ENCODE measurements around the gene PIK3R4. TPM values are rescaled to one million over a fixed set of nuclear protein-coding genes. Genes with fewer than 3 reads are reported as not detected.

Gene PIK3R4
- total and polyA plus RNA-seq, 2 donors, result 31.5 to 48.1 TPM

DNA sequence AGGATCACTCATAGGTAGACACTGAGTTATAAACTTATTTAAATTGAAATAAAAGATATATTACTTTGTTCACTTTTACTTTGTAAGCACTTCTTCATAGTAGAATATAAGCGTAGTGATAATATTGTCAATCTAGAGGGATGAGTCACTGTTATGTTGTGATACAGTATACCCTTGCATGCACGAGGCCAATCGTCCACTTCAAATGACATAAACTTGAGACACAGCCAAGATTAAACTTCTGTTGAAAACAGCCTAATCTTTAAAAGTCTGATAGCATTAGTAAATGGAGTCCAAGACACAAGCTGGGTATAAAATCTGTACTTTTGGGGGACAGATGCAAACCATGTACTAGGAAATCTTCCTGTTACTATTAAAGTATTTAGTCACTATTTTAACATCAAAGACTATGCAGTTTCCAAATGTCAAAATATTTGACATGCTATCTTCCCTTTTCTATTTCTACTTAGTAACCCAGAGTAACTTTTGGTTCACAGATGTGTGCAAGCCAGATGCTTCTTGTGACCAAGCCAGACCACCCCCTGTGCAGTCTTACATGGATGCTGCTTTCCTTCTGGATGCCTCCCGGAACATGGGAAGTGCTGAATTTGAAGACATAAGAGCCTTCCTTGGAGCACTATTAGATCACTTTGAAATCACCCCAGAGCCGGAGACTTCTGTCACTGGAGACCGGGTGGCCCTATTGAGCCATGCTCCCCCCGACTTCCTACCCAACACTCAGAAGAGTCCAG is 85.3 kb downstream of the PIK3R4 start:
- H3K9me3 ChIP-seq (ENCODE audit: control insufficient read depth in 2 of 2, insufficient read depth in 1 of 2, low read length in 1 of 2), result no peaks in the 10 kb centered on the region

DNA sequence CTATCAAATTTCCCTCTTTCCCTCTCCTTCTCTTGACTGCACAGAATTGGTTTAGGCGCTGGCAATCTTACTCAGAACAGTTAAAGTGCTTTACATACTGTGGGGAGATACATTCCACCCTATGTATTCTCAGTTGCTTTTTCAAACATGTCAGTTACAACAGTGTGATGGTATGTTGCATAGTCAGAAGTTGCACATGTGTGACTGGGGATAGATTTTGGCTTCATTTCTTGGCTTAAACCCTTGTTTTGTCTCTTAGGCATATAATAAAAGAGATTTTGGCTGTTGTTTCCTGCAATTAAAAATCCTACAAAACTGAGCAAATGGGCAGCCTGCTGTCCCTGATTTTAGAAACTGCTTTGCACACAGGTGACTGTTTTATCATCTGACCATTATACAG is 86.7 kb downstream of the PIK3R4 start:
- Histone ChIP-seq H3K27me3 (ENCODE audit: control insufficient read depth in 2 of 2, insufficient read depth in 1 of 2, low read length in 1 of 2) (no peaks in the 10 kb centered on the region), H3K9me3 (ENCODE audit: control insufficient read depth in 2 of 2, insufficient read depth in 1 of 2, low read length in 1 of 2) (no peaks in the 10 kb centered on the region), H3K36me3 (ENCODE audit: control insufficient read depth in 2 of 2, insufficient read depth in 2 of 2, low read length in 1 of 2) (no peaks in the 10 kb centered on the region), H3K27ac (ENCODE audit: low read depth in 1 of 2, low read length in 1 of 2) (no peak overlapping the region), H3K4me3 (ENCODE audit: low read length in 2 of 2) (no peak overlapping the region), H3K4me1 (ENCODE audit: control insufficient read depth in 2 of 2, insufficient read depth in 2 of 2, low read length in 2 of 2) (no peaks in the 10 kb centered on the region)
- no peak for DNase-seq (ENCODE audit: low read depth in 6 of 9, low spot score in 9 of 9)
- WGBS, result 91% methylated on average over 1 of the region's 1 CpG

More for the DNA sequence above, 85.3 kb downstream of the PIK3R4 start:
- 88% methylated on average over 7 of the region's 7 CpGs for WGBS
- Histone ChIP-seq H3K4me3 (ENCODE audit: low read length in 2 of 2) (no peak overlapping the region), H3K36me3 (ENCODE audit: control insufficient read depth in 2 of 2, insufficient read depth in 2 of 2, low read length in 1 of 2) (no peaks in the 10 kb centered on the region), H3K4me1 (ENCODE audit: control insufficient read depth in 2 of 2, insufficient read depth in 2 of 2, low read length in 2 of 2) (no peaks in the 10 kb centered on the region), H3K27me3 (ENCODE audit: control insufficient read depth in 2 of 2, insufficient read depth in 1 of 2, low read length in 1 of 2) (no peaks in the 10 kb centered on the region), H3K27ac (ENCODE audit: low read depth in 1 of 2, low read length in 1 of 2) (no peak overlapping the region)
- no peak for DNase-seq (ENCODE audit: low read depth in 6 of 9, low spot score in 9 of 9)

DNA sequence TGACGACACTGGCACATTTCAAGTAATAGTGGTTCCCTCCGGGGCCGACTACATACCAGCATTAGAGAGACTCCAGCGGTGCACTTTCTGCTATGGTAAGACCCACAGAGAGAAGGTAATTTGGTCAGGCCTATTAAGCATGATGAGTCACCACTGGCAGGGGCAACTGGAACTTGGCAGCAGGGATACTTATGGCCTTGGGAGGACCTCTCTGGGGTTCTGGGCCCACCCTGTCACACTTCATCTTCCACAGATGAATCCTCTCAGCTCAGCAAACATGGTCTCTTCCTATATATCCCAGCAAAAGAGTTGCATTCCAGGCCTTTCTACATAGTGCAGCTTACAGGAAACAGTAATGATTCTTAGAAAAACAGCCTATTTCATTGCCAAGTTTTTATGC is 88.0 kb downstream of the PIK3R4 start:
- no peak overlapping the region for H3K27ac ChIP-seq (ENCODE audit: low read depth in 1 of 2, low read length in 1 of 2)
- DNase-seq (ENCODE audit: low read depth in 6 of 9, low spot score in 9 of 9), result no peak
- no peaks in the 10 kb centered on the region for H3K9me3 ChIP-seq (ENCODE audit: control insufficient read depth in 2 of 2, insufficient read depth in 1 of 2, low read length in 1 of 2)
- H3K4me3 ChIP-seq (ENCODE audit: low read length in 2 of 2), result no peak overlapping the region
- H3K27me3 ChIP-seq (ENCODE audit: control insufficient read depth in 2 of 2, insufficient read depth in 1 of 2, low read length in 1 of 2), result no peaks in the 10 kb centered on the region
- no peaks in the 10 kb centered on the region for H3K36me3 ChIP-seq (ENCODE audit: control insufficient read depth in 2 of 2, insufficient read depth in 2 of 2, low read length in 1 of 2)
- H3K4me1 ChIP-seq (ENCODE audit: control insufficient read depth in 2 of 2, insufficient read depth in 2 of 2, low read length in 2 of 2), result no peaks in the 10 kb centered on the region
- 96% methylated on average over 4 of the region's 4 CpGs for WGBS

DNA sequence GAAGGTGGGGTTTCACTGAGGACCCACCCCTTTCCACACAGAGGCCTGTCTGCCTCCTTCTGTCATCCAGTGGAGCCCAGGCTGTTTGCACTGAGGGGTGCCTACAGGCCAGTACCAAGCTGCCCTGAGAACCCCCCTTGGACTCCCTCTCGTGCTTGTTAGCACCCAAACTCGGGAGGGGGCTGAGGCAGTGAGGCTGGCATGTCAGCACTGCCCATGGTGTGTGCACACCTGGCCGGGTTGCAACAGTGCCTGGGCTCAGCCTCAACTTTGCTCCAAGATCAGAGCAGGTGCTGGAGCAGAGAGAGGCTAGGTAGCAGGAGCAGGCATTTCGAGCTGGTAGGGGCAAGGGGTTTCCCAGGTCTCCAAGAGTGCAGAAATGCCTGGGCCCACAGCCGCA is 90.0 kb downstream of the PIK3R4 start:
- H3K4me1 ChIP-seq (ENCODE audit: control insufficient read depth in 2 of 2, insufficient read depth in 2 of 2, low read length in 2 of 2), result no peaks in the 10 kb centered on the region
- H3K27me3 ChIP-seq (ENCODE audit: control insufficient read depth in 2 of 2, insufficient read depth in 1 of 2, low read length in 1 of 2), result no peaks in the 10 kb centered on the region
- no peaks in the 10 kb centered on the region for H3K36me3 ChIP-seq (ENCODE audit: control insufficient read depth in 2 of 2, insufficient read depth in 2 of 2, low read length in 1 of 2)
- no peak overlapping the region for H3K4me3 ChIP-seq (ENCODE audit: low read length in 2 of 2)
- DNase-seq (ENCODE audit: low read depth in 6 of 9, low spot score in 9 of 9), result no peak
- WGBS, result 98% methylated on average over 5 of the region's 5 CpGs
- no peaks in the 10 kb centered on the region for H3K9me3 ChIP-seq (ENCODE audit: control insufficient read depth in 2 of 2, insufficient read depth in 1 of 2, low read length in 1 of 2)
- H3K27ac ChIP-seq (ENCODE audit: low read depth in 1 of 2, low read length in 1 of 2), result no peak overlapping the region

DNA sequence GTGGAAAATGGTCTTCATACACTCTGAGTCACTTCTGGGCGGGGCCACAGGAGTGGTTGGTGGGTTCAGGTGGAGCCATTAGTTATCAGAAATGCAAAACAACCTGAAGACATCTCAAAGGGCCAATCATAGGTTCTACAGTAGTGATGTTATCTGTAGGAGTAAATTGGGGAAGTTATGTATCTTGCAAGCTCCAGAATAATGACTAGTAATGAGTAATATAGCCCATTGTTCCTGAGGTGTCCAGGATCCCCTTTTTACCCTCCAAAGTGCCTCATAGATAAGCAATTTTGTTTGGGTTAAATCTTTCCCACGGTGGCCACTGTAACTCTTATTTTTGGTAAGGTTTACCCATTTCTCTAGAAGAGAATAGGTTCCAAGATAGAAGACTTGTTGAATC is 91.7 kb downstream of the PIK3R4 start:
- DNase-seq (ENCODE audit: low read depth in 6 of 9, low spot score in 9 of 9), result no peak
- Histone ChIP-seq H3K27me3 (ENCODE audit: control insufficient read depth in 2 of 2, insufficient read depth in 1 of 2, low read length in 1 of 2) (no peaks in the 10 kb centered on the region), H3K4me3 (ENCODE audit: low read length in 2 of 2) (no peak overlapping the region), H3K36me3 (ENCODE audit: control insufficient read depth in 2 of 2, insufficient read depth in 2 of 2, low read length in 1 of 2) (no peaks in the 10 kb centered on the region), H3K27ac (ENCODE audit: low read depth in 1 of 2, low read length in 1 of 2) (no peak overlapping the region), H3K4me1 (ENCODE audit: control insufficient read depth in 2 of 2, insufficient read depth in 2 of 2, low read length in 2 of 2) (no peaks in the 10 kb centered on the region), H3K9me3 (ENCODE audit: control insufficient read depth in 2 of 2, insufficient read depth in 1 of 2, low read length in 1 of 2) (no peaks in the 10 kb centered on the region)
- 91% methylated on average over 2 of the region's 2 CpGs for WGBS

DNA sequence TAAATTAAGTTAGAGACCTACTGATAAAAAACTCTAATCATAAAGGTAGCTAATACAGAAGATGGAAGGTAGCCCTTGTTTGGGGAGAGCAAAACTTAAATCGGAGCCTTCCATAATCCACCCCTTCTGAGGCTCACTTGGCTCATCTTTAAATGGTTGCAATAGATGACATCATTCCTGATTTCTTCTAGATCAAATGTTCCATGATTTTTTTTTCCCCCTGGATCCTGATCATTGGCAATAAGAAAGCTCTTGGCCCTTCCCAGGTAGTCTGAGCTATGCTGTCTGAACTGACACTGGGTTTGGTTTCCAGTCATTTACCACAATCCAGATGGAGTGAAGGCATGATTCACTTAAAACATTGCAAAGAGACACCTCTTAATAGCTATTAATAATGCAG is 92.5 kb downstream of the PIK3R4 start:
- Histone ChIP-seq H3K4me1 (ENCODE audit: control insufficient read depth in 2 of 2, insufficient read depth in 2 of 2, low read length in 2 of 2) (no peaks in the 10 kb centered on the region), H3K9me3 (ENCODE audit: control insufficient read depth in 2 of 2, insufficient read depth in 1 of 2, low read length in 1 of 2) (no peaks in the 10 kb centered on the region), H3K4me3 (ENCODE audit: low read length in 2 of 2) (no peak overlapping the region), H3K36me3 (ENCODE audit: control insufficient read depth in 2 of 2, insufficient read depth in 2 of 2, low read length in 1 of 2) (no peaks in the 10 kb centered on the region), H3K27ac (ENCODE audit: low read depth in 1 of 2, low read length in 1 of 2) (no peak overlapping the region), H3K27me3 (ENCODE audit: control insufficient read depth in 2 of 2, insufficient read depth in 1 of 2, low read length in 1 of 2) (no peaks in the 10 kb centered on the region)
- no peak for DNase-seq (ENCODE audit: low read depth in 6 of 9, low spot score in 9 of 9)
- WGBS, result 97% methylated on average over 1 of the region's 1 CpG

DNA sequence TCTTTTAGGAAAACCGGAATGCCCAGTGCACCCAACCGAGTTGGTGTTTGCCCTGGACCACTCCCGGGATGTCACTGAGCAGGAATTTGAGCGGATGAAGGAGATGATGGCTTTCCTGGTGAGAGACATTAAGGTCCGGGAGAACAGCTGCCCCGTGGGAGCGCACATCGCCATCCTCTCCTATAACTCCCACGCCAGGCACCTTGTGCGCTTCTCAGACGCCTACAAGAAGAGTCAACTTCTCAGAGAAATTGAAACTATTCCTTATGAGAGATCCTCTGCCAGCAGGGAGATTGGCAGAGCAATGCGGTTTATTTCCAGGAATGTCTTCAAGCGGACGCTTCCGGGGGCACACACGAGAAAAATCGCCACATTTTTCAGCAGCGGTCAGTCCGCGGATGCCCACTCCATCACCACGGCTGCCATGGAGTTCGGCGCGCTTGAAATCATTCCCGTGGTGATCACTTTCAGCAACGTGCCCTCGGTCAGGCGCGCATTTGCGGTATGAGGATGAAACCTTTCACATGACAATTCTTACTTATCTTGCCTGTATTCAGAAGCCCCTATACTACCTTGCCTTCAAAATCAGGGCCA is 97.5 kb downstream of the PIK3R4 start:
- H3K4me3 ChIP-seq (ENCODE audit: low read length in 2 of 2), result no peak overlapping the region
- H3K4me1 ChIP-seq (ENCODE audit: control insufficient read depth in 2 of 2, insufficient read depth in 2 of 2, low read length in 2 of 2), result no peaks in the 10 kb centered on the region
- H3K9me3 ChIP-seq (ENCODE audit: control insufficient read depth in 2 of 2, insufficient read depth in 1 of 2, low read length in 1 of 2), result no peaks in the 10 kb centered on the region
- no peak for DNase-seq (ENCODE audit: low read depth in 6 of 9, low spot score in 9 of 9)
- no peaks in the 10 kb centered on the region for H3K36me3 ChIP-seq (ENCODE audit: control insufficient read depth in 2 of 2, insufficient read depth in 2 of 2, low read length in 1 of 2)
- peak overlapping the region in 1 of 2 donors; percentile 20 for H3K27ac ChIP-seq (ENCODE audit: low read depth in 1 of 2, low read length in 1 of 2)
- H3K27me3 ChIP-seq (ENCODE audit: control insufficient read depth in 2 of 2, insufficient read depth in 1 of 2, low read length in 1 of 2), result no peaks in the 10 kb centered on the region
- WGBS, result 95% methylated on average over 30 of the region's 30 CpGs

DNA sequence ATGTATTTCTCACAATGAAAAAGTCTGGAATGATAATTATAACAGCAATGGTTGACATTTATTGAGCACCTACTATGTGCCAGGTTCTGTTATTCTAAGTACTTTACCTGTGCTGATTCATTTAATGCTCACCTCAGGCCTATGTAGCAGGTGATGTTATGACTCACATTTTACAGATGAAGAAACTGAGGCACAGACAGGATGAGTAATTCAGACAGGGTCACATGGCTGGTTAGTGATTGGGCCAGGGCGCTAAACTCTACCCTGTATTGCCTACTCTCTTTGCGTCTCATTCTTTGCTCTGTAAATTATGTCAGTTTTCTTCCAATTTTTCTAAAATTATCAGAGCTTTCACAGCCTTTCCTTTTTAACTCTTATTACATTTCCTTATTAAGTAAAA is 98.3 kb downstream of the PIK3R4 start:
- WGBS, result 95% methylated on average over 2 of the region's 2 CpGs

DNA sequence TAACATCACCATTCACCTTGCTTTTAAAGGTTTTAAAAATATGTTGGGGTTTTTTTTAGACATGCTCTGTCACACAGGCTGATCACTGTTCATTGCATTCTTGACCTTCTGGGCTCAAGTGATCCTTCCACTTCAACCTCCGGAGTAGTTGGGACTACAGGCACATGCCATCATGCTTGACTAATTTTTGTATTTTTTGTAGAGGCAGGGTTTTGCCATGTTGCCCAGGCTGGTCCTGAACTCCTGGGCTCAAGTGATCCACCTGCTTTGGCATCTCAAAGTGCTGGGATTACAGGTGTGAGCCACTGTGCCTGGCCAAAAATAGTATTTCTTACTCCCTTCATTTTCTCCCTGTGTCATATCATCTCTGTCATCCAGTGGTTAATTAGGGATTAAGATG is 101.4 kb downstream of the PIK3R4 start:
- 91% methylated on average over 1 of the region's 1 CpG for WGBS

More for the DNA sequence above, 98.3 kb downstream of the PIK3R4 start:
- no peak overlapping the region for H3K4me3 ChIP-seq (ENCODE audit: low read length in 2 of 2)
- no peak for DNase-seq (ENCODE audit: low read depth in 6 of 9, low spot score in 9 of 9)
- H3K27ac ChIP-seq (ENCODE audit: low read depth in 1 of 2, low read length in 1 of 2), result peak overlapping the region in 1 of 2 donors; percentile 28
- H3K36me3 ChIP-seq (ENCODE audit: control insufficient read depth in 2 of 2, insufficient read depth in 2 of 2, low read length in 1 of 2), result no peaks in the 10 kb centered on the region
- H3K27me3 ChIP-seq (ENCODE audit: control insufficient read depth in 2 of 2, insufficient read depth in 1 of 2, low read length in 1 of 2), result no peaks in the 10 kb centered on the region
- no peaks in the 10 kb centered on the region for H3K4me1 ChIP-seq (ENCODE audit: control insufficient read depth in 2 of 2, insufficient read depth in 2 of 2, low read length in 2 of 2)
- no peaks in the 10 kb centered on the region for H3K9me3 ChIP-seq (ENCODE audit: control insufficient read depth in 2 of 2, insufficient read depth in 1 of 2, low read length in 1 of 2)

More for the DNA sequence above, 101.4 kb downstream of the PIK3R4 start:
- Histone ChIP-seq H3K27ac (ENCODE audit: low read depth in 1 of 2, low read length in 1 of 2) (no peak overlapping the region), H3K27me3 (ENCODE audit: control insufficient read depth in 2 of 2, insufficient read depth in 1 of 2, low read length in 1 of 2) (no peaks in the 10 kb centered on the region), H3K36me3 (ENCODE audit: control insufficient read depth in 2 of 2, insufficient read depth in 2 of 2, low read length in 1 of 2) (no peaks in the 10 kb centered on the region), H3K4me3 (ENCODE audit: low read length in 2 of 2) (no peak overlapping the region), H3K4me1 (ENCODE audit: control insufficient read depth in 2 of 2, insufficient read depth in 2 of 2, low read length in 2 of 2) (no peaks in the 10 kb centered on the region), H3K9me3 (ENCODE audit: control insufficient read depth in 2 of 2, insufficient read depth in 1 of 2, low read length in 1 of 2) (no peaks in the 10 kb centered on the region)
- DNase-seq (ENCODE audit: low read depth in 6 of 9, low spot score in 9 of 9), result no peak

Data from thymus (tissue), 11 donors.